NCI-H2171 treated with DMSO at 0.1 percent for 48 hours (cell line): Measurements from ENCODE around the gene GRIK4.
"Not testable (repeated sequence)": the region's sequence is repeated elsewhere in the genome, so short reads cannot be mapped to it uniquely, and the experiment has no call there.

Experiments used
- DNase-seq: peaks from one replicate; lab custom pipeline; 2025; lab: John Stamatoyannopoulos, UW

The GRIK4 gene

GRCh38 chr11:120511116-120511819 is at the start of gene GRIK4:
Gene GRIK4 (plus strand): TSS chr11:120511748. CDS start chr11:120660319, 148,571 bp downstream.
- peak; percentile 66 for DNase-seq

- no peak for DNase-seq
These were observed 48.7 kb upstream of the GRIK4 start for GRCh38 chr11:120462825-120463224.

GRCh38 chr11:120465921-120466534 is 45.5 kb upstream of the GRIK4 start:
- DNase-seq: no peak

- DNase-seq: no peak
These were observed 43.9 kb upstream of the GRIK4 start for GRCh38 chr11:120467627-120468026.

- no peak for DNase-seq
These were observed 40.4 kb upstream of the GRIK4 start for GRCh38 chr11:120471131-120471530.

GRCh38 chr11:120471994-120472393 is 39.6 kb upstream of the GRIK4 start:
- DNase-seq: no peak

GRCh38 chr11:120473503-120473902 is 38.0 kb upstream of the GRIK4 start:
- no peak for DNase-seq

- no peak for DNase-seq
These were observed 29.4 kb upstream of the GRIK4 start for GRCh38 chr11:120482149-120482548.

- no peak for DNase-seq
These were observed 26.8 kb upstream of the GRIK4 start for GRCh38 chr11:120484722-120485121.

GRCh38 chr11:120486138-120486537 is 25.4 kb upstream of the GRIK4 start:
- no peak for DNase-seq

- no peak for DNase-seq
These were observed 21.7 kb upstream of the GRIK4 start for GRCh38 chr11:120489799-120490198.

- no peak for DNase-seq
These were observed 19.1 kb upstream of the GRIK4 start for GRCh38 chr11:120492486-120492885.

GRCh38 chr11:120494595-120494994 is 17.0 kb upstream of the GRIK4 start:
- no peak for DNase-seq

- DNase-seq: no peak
These were observed 12.5 kb upstream of the GRIK4 start for GRCh38 chr11:120499088-120499487.

GRCh38 chr11:120499859-120500258 is 11.7 kb upstream of the GRIK4 start:
- no peak for DNase-seq

GRCh38 chr11:120500414-120501071 is 11.0 kb upstream of the GRIK4 start:
- DNase-seq: no peak

GRCh38 chr11:120501440-120501839 is 10.1 kb upstream of the GRIK4 start:
- no peak for DNase-seq

GRCh38 chr11:120501976-120502755 is 9.4 kb upstream of the GRIK4 start:
- DNase-seq: no peak

GRCh38 chr11:120503529-120503928 is 8.0 kb upstream of the GRIK4 start:
- not testable (repeated sequence) for DNase-seq

GRCh38 chr11:120505801-120506425 is 5.6 kb upstream of the GRIK4 start:
- DNase-seq: no peak

- DNase-seq: no peak
These were observed 2.0 kb upstream of the GRIK4 start for GRCh38 chr11:120509346-120510053.
